ENCODE measurements around the gene OR4A16. TPM values are rescaled to one million over a fixed set of nuclear protein-coding genes. Genes with fewer than 3 reads are reported as not detected.

The OR4A16 gene
- total RNA-seq, 1 donor, result not detected

GRCh38 chr11:55357560-55358184, 14.7 kb downstream of the OR4A16 start:
- TF ChIP-seq CTCF (IDR thresholded peaks at IDR 0.05; ENCODE audit: extremely low read depth, low read depth, low read length), result no peak
- Histone ChIP-seq H3K9me3 (ENCODE audit: low read depth, low read length) (no peaks in the 10 kb centered on the region), H3K4me2 (ENCODE audit: insufficient read depth, low read length) (no peak overlapping the region)

GRCh38 chr11:55367674-55368073, 24.7 kb downstream of the OR4A16 start, which contains the start of gene OR4A15:
OR4A15 (plus strand) TSS chr11:55367974; CDS start chr11:55367974, 0 bp downstream.
- Histone ChIP-seq H3K36me3 (ENCODE audit: insufficient read depth, low read length) (no peaks in the 10 kb centered on the region), H2AFZ (ENCODE audit: low read length) (no peak within 1 kb of the TSS), H4K20me1 (ENCODE audit: insufficient read depth, low read length) (no peaks in the 10 kb centered on the region), H3K4me1 (ENCODE audit: insufficient read depth, low read length) (no peaks in the 10 kb centered on the region), H3K79me2 (ENCODE audit: insufficient read depth, low read length) (no peaks in the 10 kb centered on the region), H3K27ac (ENCODE audit: low read depth, low read length) (no peak within 1 kb of the TSS), H3K4me3 (ENCODE audit: insufficient read depth, low read length) (no peak within 1 kb of the TSS), H3K4me2 (ENCODE audit: insufficient read depth, low read length) (no peak within 1 kb of the TSS), H3K9me3 (ENCODE audit: low read depth, low read length) (peaks cover 1% of the 10 kb centered on the region), H3K27me3 (ENCODE audit: insufficient read depth, low read length) (no peaks in the 10 kb centered on the region)
- TF ChIP-seq CTCF (IDR thresholded peaks at IDR 0.05; ENCODE audit: extremely low read depth, low read depth, low read length), result no peak
- no peak for DNase-seq (ENCODE audit: insufficient read length, low spot score, missing footprints)

More at GRCh38 chr11:55357560-55358184, 14.7 kb downstream of the OR4A16 start:
- no peak for DNase-seq (ENCODE audit: insufficient read length, low spot score, missing footprints)
- no peaks in the 10 kb centered on the region for H3K36me3 ChIP-seq (ENCODE audit: insufficient read depth, low read length)
- H3K27ac ChIP-seq (ENCODE audit: low read depth, low read length), result no peak overlapping the region
- no peaks in the 10 kb centered on the region for H4K20me1 ChIP-seq (ENCODE audit: insufficient read depth, low read length)
- H3K4me1 ChIP-seq (ENCODE audit: insufficient read depth, low read length), result no peaks in the 10 kb centered on the region
- no peaks in the 10 kb centered on the region for H3K79me2 ChIP-seq (ENCODE audit: insufficient read depth, low read length)
- H2AFZ ChIP-seq (ENCODE audit: low read length), result no peak overlapping the region
- no peaks in the 10 kb centered on the region for H3K27me3 ChIP-seq (ENCODE audit: insufficient read depth, low read length)
- no peak overlapping the region for H3K4me3 ChIP-seq (ENCODE audit: insufficient read depth, low read length)

Other genes starting within 250 kb of the OR4A16 start
- gene TRIM48, start 81.0 kb upstream of the OR4A16 start, total RNA-seq, result not detected in 2 replicates
- gene OR4A15, start 24.8 kb downstream of the OR4A16 start, total RNA-seq, result not detected in 2 replicates
- gene OR4C15, start 211.3 kb downstream of the OR4A16 start, total RNA-seq, result not detected in 2 replicates
- gene OR4C16, start 228.9 kb downstream of the OR4A16 start, total RNA-seq, result not detected in 2 replicates

Measured in osteoblast (primary cell).